Amniotic stem cell (primary cell): ENCODE data around the gene ZNF577.

Experiments used
- DNase-seq: peaks from one replicate; lab custom pipeline; 2025; lab: John Stamatoyannopoulos, UW

Gene ZNF577

DNA sequence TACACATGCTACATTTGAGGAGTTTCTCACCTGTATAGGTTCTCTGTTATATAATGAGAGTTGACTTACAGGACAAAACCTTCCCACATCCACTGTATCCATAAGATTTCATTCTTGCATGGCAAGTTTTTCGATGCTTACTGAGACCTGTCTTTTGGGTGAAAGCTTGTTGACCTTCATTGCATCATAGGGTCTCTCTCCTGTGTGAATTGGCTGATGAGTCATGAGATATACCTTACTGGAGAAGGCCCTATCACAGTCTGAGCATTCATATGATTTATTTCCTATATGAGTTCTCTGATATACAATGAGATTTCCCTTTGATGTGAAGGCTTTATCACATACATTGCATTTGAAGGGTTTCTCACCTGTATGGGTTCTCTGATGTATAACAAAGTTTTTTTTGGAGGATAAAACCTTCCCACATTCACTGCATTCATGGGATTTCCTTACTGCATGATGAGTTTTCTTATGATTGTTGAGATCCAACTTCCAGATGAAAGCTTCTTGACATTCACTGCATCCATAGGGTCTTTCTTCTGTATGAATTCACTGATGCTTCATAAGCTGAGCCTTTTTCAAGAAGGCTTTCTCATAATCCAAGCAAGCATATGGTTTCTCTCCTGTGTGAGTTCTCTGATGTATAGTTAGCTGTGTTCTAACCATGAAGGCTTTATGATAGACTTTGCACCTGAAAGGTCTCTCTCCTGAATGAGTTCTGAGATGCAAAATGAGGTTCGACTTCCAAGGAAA lies 25.7 kb downstream of the ZNF577 start:
- DNase-seq: no peak

DNA sequence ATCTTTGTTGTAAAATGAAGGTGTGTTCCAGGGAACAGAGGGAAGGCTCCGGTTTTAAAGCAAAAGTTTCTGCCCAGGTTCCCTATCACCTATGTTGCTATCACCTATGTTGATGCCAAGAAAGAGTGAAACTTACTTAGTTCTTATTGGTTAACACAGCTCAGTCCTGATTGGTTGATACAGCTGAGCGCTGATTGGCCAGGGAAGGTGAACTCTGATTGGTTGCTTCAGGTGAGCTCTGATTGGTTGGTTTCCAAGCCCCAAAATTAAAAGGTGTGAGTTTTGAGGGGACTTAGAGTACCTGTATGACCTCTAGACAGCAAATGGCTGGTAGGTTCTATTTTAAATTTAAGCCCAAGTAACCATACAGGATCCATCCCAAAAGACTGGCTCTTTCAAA lies 50.6 kb downstream of the ZNF577 start:
- DNase-seq: no peak

DNA sequence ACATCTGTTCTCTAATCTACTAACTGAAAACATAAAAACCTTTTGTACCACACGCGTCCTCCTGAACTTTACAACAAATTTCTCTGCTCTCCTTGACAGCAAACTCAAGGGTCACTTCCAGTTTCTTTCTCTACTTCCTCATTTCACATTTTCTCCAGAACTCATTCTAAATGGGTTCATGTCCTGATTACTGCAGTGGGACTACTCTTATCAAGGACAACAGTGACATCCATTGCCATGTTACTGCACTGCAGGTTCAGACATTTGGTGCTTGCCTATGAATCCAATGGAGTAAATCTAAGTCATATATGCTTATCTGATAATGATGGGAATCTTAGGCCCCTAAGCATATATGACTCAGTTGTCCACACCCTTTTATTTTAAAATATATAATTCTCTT lies 57.5 kb downstream of the ZNF577 start:
- no peak for DNase-seq

DNA sequence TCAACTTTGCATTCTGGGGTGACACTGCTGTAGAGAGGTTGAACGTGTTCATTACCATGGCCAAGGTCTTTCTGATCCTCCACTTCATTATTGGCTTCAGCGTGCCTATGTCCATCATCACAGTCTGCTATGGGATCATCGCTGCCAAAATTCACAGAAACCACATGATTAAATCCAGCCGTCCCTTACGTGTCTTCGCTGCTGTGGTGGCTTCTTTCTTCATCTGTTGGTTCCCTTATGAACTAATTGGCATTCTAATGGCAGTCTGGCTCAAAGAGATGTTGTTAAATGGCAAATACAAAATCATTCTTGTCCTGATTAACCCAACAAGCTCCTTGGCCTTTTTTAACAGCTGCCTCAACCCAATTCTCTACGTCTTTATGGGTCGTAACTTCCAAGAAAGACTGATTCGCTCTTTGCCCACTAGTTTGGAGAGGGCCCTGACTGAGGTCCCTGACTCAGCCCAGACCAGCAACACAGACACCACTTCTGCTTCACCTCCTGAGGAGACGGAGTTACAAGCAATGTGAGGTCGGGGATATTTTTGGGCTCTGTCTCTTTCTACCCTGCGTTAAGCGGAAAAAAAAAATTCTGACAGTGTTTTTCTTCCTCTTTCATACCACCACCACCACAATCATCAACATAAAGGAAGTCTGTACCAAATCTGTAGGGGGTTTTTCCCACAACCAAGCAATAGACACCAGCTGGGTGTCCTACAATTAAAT lies 63.3 kb downstream of the ZNF577 start:
- no peak for DNase-seq

DNA sequence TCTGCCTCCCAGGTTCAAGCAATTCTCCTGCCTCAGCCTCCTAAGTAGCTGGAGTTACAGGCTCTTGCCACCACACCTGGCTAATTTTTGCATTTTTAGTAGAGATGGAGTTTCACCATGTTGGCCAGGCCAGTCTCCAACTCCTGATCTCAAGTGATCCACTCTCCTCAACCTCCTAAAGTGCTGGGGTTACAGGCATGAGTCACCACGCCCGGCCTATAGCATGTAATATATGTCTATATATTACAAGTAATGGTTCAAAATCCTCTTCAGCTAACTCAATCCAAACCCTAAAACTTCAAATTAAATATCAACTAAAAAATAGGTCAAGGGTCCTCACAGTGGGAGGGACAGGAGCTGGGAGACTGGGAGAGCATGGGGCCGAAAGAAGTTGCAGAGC lies 64.8 kb downstream of the ZNF577 start:
- DNase-seq: no peak

DNA sequence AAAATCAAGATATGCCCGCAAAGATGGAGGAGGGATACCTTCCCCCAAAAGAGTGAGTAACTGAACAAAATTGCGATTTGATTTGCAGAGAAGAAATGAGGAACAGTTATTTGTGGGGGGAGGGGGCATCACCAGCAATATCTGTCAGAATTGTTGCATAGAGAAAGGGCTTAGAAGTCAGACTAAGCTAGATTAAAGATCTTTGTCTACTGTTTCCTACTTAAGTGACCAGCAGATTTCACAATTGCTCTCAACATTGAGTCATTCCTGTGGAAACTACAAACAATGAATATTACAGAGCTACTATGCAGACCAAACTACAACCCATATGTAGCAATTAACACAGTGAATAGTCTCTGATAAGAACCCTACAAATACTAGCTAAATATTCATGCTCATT lies 65.4 kb downstream of the ZNF577 start:
- DNase-seq: no peak

DNA sequence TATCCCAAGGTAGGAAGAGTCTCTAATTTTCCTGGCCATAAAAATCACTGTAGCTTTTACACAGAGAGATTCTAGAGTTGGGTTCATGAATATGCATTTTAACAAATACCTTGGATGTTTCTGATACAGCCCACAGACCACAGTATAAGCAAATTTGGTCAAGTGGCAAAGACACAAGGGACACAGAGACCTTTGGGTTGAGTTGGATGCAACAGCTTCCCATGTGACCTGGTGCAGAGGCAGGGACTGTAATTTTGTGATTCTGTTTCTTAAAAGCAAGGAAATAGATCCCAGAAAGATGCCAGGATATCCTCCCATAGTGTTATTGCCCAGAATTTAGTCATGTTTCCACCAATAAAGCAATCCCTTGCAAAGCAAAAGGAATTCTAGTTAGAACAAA lies 65.8 kb downstream of the ZNF577 start:
- DNase-seq: no peak

DNA sequence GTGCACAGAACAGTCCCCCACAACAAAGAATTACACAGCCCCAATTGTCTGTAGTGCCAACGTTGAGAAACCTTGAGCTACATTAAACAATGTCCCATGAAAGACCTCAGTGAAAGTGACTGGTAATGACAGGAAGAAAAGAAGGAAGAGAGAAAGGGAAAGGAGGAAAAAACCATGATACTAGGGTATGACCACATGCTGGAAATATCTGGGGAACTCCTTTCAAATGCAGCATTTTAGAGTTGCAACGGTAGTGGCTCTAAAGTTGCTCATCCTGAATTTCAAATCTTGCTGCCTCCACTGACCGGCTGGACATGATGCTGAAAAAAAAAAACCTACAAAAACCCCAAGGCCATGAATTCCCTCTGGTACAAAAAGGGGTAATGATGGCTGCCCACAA lies 66.3 kb downstream of the ZNF577 start:
- no peak for DNase-seq
